Measurements from ENCODE around the gene SLCO4A1. TPM values are rescaled to one million over a fixed set of nuclear protein-coding genes. Genes with fewer than 3 reads are reported as not detected.

SLCO4A1 gene
- total and polyA plus RNA-seq, 2 of the 4 experiments (the other 2 are of a cell fraction): 0.72 to 1.1 TPM

DNA sequence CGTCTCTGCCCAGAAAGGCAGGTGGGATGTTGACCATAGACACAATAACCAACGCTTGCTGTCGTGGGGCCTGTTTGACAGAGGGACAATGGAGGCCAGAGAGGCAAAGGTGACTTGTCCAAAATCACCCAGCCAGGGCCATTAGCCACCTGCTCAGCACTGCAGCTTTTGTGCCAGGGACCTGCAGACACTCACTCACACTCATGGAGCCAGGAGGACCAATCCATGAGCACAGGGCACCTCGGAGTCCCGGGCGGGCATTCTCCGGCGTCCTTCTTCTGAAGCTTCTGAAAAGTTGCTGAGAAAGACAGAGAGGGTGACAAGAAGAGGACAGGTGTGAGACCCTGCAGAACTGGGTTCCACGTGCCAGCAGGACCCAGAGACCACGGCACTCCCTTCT lies 45.4 kb upstream of the SLCO4A1 start:
- Histone ChIP-seq H3K18ac (ENCODE audit: low read depth, low read length) (no peak overlapping the region), H2BK5ac (ENCODE audit: low read depth, low read length, poor library complexity, severe bottlenecking) (no peak overlapping the region), H3K27me3 (ENCODE audit: control insufficient read depth, insufficient read depth, low read length) (peaks cover 33% of the 10 kb centered on the region), H3K23ac (ENCODE audit: low read depth, low read length) (no peak overlapping the region), H4K5ac (ENCODE audit: low read depth, low read length) (no peak overlapping the region), H4K20me1 (ENCODE audit: insufficient read depth, low read length) (no peaks in the 10 kb centered on the region), H3K4me2 (ENCODE audit: low read depth, low read length) (no peak overlapping the region), H2BK120ac (ENCODE audit: low read depth, low read length) (no peak overlapping the region), H3K56ac (ENCODE audit: extremely low read depth, insufficient read depth, low read length) (no peak overlapping the region), H3K9ac (ENCODE audit: low read depth, low read length) (no peak overlapping the region), H2AK5ac (ENCODE audit: low read depth, low read length) (no peak overlapping the region), H2AK9ac (replicated peaks; ENCODE audit: low read depth, low read length, poor library complexity) (no peak overlapping the region), H2BK20ac (ENCODE audit: low read depth, low read length) (no peak overlapping the region), H3K4me3 (ENCODE audit: insufficient read depth, low read depth, low read length) (no peak overlapping the region), H4K8ac (ENCODE audit: low read depth in 2 of 2, low read length in 2 of 2) (no peak overlapping the region), H3K9me1 (ENCODE audit: insufficient read depth, low read length) (no peaks in the 10 kb centered on the region), H4K91ac (ENCODE audit: insufficient read depth, low read depth, low read length) (no peak overlapping the region), H3K27ac (ENCODE audit: insufficient read depth, low read length) (no peak overlapping the region), H3K4ac (ENCODE audit: low read depth, low read length) (no peak overlapping the region), H3K9me3 (ENCODE audit: control insufficient read depth, insufficient read depth, low read length) (no peaks in the 10 kb centered on the region), H2AFZ (replicated peaks; ENCODE audit: low read length, poor library complexity) (no peak overlapping the region), H2BK15ac (ENCODE audit: low read depth, low read length) (no peak overlapping the region), H3K14ac (replicated peaks; ENCODE audit: low read depth, low read length) (no peak overlapping the region), H3K4me1 (ENCODE audit: control insufficient read depth, insufficient read depth, low read length) (no peaks in the 10 kb centered on the region), H3K36me3 (ENCODE audit: control insufficient read depth, insufficient read depth, low read length) (no peaks in the 10 kb centered on the region), H3K79me1 (ENCODE audit: low read depth in 1 of 2, low read length in 2 of 2) (no peaks in the 10 kb centered on the region)
- CTCF ChIA-PET: no interaction called here
- no peak for ATAC-seq (ENCODE audit: low read depth)
- dilution Hi-C loops (cut with HindIII; ENCODE audit: low sequenced_read_pairs, unreplicated experiment): no loop called here
- no CpG with 5 or more reads among the region's 10 CpGs for WGBS, 2 experiments (ENCODE audit: extremely low coverage in 2 of 2, insufficient read length in 1 of 2)
- DNase-seq: no peak
- BruUV-seq (replicated peaks): no TSS peak
- in situ Hi-C loops (cut with MboI; ENCODE audit: low sequenced_read_pairs): no loop called here
- POLR2A ChIA-PET (ENCODE audit: unreplicated experiment): no interaction called here
- intact Hi-C loops (cut with micrococcal nuclease): no loop called here
- no peak for TF ChIP-seq NFE2L2 (IDR thresholded peaks at IDR 0.05; ENCODE audit: low read depth, low read length)
- TF ChIP-seq RCOR1 (IDR thresholded peaks at IDR 0.05; ENCODE audit: insufficient replicate concordance, low read length): no peak
- TF ChIP-seq CEBPB (IDR thresholded peaks at IDR 0.05; ENCODE audit: low read depth, low read length): no peak
- TF ChIP-seq, protein P1, sequence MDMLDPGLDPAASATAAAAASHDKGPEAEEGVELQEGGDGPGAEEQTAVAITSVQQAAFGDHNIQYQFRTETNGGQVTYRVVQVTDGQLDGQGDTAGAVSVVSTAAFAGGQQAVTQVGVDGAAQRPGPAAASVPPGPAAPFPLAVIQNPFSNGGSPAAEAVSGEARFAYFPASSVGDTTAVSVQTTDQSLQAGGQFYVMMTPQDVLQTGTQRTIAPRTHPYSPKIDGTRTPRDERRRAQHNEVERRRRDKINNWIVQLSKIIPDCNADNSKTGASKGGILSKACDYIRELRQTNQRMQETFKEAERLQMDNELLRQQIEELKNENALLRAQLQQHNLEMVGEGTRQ (IDR thresholded peaks at IDR 0.05; ENCODE audit: low read depth, low read length): no peak
- TF ChIP-seq, protein P2, sequence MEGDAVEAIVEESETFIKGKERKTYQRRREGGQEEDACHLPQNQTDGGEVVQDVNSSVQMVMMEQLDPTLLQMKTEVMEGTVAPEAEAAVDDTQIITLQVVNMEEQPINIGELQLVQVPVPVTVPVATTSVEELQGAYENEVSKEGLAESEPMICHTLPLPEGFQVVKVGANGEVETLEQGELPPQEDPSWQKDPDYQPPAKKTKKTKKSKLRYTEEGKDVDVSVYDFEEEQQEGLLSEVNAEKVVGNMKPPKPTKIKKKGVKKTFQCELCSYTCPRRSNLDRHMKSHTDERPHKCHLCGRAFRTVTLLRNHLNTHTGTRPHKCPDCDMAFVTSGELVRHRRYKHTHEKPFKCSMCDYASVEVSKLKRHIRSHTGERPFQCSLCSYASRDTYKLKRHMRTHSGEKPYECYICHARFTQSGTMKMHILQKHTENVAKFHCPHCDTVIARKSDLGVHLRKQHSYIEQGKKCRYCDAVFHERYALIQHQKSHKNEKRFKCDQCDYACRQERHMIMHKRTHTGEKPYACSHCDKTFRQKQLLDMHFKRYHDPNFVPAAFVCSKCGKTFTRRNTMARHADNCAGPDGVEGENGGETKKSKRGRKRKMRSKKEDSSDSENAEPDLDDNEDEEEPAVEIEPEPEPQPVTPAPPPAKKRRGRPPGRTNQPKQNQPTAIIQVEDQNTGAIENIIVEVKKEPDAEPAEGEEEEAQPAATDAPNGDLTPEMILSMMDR (conservative IDR thresholded peaks at IDR 0.05; ENCODE audit: low read depth, low read length): no peak

Data from IMR-90 (cell line).